Epithelial cell of proximal tubule (primary cell): Measurements from ENCODE around the gene SH3PXD2A. TPM values are rescaled to one million over a fixed set of nuclear protein-coding genes. Genes with fewer than 3 reads are reported as not detected.

Source experiments
- DNase-seq: peaks from one replicate; pipeline ENCODE4 v3.0.0-alpha.2; 2011; ENCODE audit warnings: low read depth
- H3K4me3 ChIP-seq: 2 replicates; pipeline ENCODE4 v1.5.1; 2011; ENCODE audit warnings: low read depth, mild to moderate bottlenecking, low read length
- CTCF ChIP-seq: conservative IDR thresholded peaks from 2 replicates; pipeline ENCODE4 v1.5.1; 2012; ENCODE audit warnings: low read depth, mild to moderate bottlenecking, low read length
- total RNA-seq: library from RNA; depleted of rRNA; stranded (reverse); fragments of >200 nt; gene quantifications from 2 replicates; pipeline ENCODE4 v1.2.3, GENCODE V29; 2015

Gene SH3PXD2A
- total RNA-seq, 1 donor from 2014 or later, result 5.8 TPM

DNA sequence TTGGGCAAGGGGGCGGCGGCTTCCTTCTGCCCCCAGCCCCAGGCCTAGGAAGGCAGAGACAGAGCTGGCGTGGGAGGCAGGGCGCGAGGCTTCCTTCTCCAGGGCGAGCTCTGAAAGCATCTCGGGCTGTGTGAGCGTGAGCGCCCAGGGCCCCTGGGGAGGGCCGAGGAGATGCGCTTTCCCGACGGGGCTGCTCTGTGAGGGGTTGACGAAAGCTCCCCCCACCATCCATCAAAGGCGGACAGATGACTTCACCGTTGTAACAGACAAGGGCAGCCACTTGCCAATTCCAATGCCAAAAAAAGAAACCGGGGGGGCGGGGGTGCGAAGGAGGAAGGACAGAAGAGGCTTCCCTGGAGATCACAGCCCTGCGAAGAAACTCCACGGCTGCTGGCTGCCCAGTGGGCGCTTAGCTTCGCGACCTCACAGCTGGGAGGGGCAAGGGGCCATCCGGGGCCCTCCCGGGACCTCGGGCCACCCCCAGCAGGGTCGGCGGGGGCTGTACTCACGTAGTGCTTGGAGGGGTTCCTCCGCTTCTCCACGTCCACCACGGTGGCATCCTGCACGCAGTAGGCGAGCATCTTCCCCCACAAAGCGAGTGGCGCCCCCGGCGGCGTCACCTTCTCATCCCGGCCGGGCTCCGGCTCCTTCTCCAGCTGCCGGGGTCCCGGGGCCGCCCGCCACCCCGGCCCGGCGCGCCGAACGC, 537 bp downstream of the SH3PXD2A start:
- no peak for DNase-seq
- peak; percentile 16 for TF ChIP-seq CTCF
- peak overlapping the region; percentile 62 for H3K4me3 ChIP-seq

GRCh38 chr10:103854265-103854685, 1.1 kb downstream of the SH3PXD2A start:
- no peak for TF ChIP-seq CTCF
- peak overlapping the region; percentile 62 for H3K4me3 ChIP-seq
- DNase-seq, result no peak

GRCh38 chr10:103853428-103854264, 1.7 kb downstream of the SH3PXD2A start:
- H3K4me3 ChIP-seq, result peak overlapping the region; percentile 62
- no peak for DNase-seq
- TF ChIP-seq CTCF, result no peak

GRCh38 chr10:103852856-103853255, 2.5 kb downstream of the SH3PXD2A start:
- TF ChIP-seq CTCF, result no peak
- no peak for DNase-seq
- no peak overlapping the region for H3K4me3 ChIP-seq

GRCh38 chr10:103852189-103852711, 3.1 kb downstream of the SH3PXD2A start:
- no peak for DNase-seq
- H3K4me3 ChIP-seq, result no peak overlapping the region
- TF ChIP-seq CTCF, result no peak

GRCh38 chr10:103851261-103851660, 4.1 kb downstream of the SH3PXD2A start:
- no peak overlapping the region for H3K4me3 ChIP-seq
- no peak for DNase-seq
- TF ChIP-seq CTCF, result no peak
